Stimulated activated CD4-positive, alpha-beta T cell treated with anti-CD3 and anti-CD28 coated beads, Interleukin-12 subunit alpha, Interleukin-12 subunit beta, amount 100 ng/mL, for 4 hours (primary cell): ENCODE measurements around the gene DAPK1.

Experiments
- DNase-seq: peaks from one replicate; pipeline ENCODE4 v3.0.0-alpha.2; 2020

The DAPK1 gene

DNA sequence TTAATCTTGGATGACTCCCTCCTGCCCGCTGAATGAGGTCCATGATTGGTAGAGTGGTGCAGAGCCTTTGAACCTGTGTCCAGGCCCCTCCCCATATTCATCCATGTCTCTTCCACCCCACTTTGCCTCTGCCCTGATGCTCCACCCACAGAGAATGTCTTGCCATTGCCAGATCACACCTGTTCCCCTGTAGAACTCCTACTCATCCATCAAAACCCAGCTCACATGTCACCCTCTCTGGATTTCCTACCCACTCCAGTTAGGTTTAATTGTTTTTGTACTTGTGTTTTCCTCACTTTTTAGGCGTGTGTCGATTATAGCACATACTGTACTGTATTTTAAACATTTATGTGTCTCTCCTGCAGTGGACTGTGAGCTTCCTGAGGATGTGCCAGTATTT, 121.3 kb downstream of the DAPK1 start:
- DNase-seq: no peak

DNA sequence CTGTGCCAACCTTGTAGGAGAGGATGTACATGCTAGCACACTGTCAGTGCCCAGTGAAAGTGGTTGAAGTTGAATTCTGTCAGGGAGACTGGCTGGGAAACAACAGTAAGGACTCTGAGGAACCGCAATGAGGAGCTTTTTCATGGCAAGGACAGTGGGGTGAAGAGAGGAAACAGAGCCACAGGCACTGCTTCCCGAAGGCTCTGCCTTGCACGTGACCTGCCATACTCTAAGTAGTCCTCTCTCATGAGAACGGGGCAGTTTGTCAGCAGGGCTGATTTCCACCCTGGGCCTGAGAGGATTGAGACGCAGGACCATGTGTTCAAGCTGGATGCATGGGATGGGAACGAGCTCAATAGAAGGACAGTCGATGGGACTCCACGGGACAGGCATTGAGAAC, 121.7 kb downstream of the DAPK1 start:
- no peak for DNase-seq

DNA sequence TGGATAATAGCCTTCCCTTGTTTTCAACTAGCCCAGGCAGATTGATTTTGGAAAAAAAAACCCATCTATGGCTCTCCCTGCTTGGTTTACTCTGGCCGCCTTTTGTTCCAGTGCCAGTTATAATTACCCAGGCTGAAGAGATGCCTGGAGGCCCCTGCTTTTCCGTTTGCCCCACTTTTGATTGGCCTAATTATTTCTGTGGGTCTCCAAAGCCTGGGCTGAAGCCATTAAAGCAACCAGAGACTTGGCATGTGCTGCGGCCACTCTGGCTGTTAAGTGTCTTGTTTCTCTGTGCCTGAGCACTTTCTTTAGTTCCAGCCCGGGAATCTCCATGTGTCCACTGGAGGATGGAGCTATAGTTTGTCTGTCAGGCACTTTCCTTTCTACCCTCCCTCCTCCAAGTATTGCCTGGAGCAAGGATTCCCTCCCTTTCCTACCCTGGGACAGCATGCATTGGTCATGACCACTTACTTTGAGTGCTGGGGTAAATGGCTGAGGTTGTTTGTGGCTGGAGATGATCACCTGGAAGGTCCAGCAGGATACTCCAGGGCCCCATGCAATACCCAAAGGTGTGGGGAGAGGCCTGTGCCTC, 123.2 kb downstream of the DAPK1 start:
- no peak for DNase-seq

DNA sequence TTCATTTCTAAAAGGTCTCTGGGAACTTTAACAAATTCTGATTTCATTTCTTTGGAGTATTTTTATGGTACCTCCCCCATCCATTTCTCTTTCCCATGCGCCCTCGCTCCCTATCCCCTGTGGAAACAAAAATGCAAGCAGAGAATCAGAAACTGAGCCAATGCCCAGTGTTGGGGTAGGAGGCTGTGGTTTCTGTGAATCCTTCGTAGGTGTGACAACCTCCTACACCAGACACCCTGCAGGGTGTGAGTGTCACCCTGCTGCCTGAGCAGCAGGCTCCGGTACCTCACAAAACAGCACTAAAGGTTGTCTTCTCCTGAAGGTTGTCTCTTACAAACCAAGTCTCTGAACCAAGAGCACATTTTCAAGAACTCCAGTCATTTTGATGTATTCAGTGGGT, 124.4 kb downstream of the DAPK1 start:
- no peak for DNase-seq

DNA sequence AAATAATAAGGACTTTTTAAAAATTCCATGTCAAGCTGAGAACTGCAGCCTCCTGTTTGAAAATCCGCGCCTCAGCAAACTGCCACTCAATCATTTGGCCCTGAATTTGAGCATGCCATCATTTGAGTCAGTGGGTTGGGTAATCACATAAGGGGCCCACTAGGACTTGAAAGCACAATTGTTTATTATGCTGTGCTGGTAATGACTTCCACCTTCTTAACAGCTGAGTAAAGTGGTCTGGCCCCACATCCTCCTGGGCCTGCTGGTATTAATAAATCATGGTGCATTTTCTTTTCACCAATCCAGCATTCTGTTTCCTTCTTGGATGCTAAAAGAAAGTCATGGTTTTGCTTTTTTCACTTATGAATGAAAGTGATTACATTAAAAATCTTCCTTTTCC, 125.3 kb downstream of the DAPK1 start:
- DNase-seq: no peak

DNA sequence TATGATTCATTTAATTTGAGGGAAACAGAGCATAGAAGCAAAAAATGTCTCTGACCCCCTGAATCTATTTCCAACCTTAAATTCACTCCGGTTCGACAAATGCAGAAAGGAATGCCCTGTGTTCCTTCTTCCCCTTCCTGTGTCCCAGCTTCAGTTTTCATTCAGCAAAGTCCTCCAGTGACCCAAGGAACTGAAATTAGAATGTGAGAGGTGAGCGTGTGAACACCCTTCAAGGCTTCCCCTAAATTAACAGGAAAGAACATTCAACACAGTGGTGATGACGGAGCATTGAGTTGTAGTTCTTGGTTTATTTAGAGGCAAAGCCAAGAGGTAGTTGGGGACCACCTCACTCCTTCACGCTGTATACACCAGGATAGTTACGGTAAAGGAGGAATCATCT, 130.7 kb downstream of the DAPK1 start:
- no peak for DNase-seq

DNA sequence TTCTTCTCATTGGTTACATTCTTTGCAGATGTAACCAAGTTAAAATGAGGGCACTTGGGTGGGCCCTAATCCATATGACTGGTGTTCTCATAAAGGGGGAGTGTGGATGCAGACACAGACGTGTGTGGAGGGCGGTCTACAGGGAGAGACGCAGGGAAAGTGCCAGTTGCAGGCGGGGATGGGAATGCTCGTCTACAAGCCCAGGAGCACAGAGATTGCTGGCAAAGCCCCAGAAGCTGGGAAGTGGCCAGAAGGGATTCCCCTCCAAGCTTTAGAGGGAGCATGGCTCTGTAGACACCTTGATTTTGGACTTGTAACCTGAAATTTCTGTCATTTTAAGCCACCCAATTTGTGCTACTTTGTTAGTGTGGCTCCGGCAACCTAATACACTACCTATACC, 131.4 kb downstream of the DAPK1 start:
- no peak for DNase-seq

DNA sequence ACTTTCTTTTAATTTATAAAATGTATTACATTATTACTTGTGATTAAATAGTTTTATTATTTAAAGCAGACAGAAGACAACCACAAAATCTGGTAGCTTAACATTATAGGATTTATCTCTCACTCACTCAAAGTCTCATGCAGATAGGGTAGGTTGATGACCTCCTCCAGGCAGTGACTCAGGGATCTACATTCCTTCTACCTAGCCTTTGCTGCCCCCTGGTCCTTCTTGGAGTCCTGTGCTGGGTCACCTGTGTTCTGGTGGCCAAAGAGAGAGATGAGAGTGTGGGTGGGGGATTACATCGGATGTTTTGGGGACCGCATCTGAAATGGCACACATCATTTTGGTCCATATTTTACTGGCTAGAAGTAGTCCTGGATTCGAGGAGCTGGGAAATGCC, 132.6 kb downstream of the DAPK1 start:
- no peak for DNase-seq

DNA sequence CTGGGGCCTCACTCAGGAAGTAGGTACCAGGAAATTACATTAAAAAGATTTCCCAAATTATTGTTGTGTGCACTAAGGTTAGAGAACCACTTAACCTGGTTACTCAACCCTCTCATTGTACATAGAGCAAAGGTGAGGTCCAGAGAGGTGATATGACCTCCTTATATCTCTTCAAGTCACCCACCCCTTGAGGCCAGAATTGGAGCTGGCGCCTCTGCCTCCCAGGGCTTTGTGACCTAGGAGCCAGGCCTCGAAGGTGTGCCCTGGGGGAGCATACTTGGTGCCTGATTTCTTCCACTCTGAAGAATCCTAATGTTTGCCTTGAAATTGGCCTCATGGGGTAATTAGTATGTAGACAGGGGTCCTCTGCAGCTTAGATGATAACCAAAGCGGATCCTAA, 133.2 kb downstream of the DAPK1 start:
- no peak for DNase-seq

DNA sequence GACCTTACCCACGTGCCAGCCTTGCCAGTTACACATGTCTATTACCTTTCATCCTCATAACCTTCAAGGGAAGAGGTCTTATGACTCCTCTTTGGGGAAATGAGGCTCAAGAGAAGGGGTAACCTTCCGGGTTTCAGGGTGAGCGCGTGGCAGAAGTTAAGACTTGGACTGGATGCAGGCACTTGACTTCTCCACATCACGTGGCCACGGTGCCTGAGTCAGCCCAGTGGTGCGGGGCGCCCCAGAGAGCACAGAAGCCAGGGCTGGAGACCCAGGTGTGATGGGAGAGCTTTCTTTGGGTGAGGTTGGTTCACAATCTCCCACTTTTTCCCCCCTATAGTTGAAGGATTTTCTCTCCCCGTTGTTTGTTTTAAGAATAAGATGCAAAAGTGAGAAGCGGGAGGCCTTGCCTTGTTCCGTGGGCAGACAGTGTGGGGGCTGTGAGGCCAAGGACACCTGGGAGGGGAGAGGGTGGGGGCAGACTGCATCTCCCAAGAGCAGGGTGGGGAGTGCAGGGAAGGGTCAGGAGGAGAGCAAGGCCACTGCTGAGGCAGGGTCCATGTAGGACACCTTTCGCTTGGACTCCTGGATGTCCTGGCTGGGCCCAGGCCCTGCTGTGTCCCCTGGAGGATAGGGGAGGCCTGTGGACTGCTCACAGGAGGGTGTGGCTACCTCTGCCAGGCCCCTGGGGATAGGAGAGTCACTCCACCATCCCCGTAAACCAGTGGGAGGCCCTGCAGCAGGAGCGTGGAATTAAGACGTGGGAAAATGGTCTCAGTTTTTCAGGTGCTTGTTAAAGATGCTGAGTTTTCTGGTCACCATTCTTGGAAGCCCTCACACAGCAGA, 138.2 kb downstream of the DAPK1 start:
- no peak for DNase-seq

DNA sequence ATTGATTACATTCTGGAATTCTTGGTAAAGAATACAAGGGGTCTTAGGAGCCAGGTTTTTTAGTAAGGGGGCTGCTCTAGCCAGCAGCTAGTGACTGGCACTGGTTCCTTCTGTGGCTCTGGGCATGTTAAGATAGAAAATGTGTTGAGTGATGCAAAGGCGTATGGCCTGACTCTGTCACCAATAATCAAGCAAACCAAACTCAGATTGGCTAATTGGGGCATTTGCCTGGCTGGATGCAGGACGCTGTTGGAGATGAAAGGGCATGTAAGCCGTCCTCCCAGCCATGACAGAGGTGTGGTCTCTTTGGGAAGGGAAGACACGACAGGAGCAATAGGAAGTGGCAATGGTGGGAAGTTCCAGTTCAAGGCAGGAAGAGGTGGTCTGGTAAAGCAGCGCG, 140.6 kb downstream of the DAPK1 start:
- no peak for DNase-seq

DNA sequence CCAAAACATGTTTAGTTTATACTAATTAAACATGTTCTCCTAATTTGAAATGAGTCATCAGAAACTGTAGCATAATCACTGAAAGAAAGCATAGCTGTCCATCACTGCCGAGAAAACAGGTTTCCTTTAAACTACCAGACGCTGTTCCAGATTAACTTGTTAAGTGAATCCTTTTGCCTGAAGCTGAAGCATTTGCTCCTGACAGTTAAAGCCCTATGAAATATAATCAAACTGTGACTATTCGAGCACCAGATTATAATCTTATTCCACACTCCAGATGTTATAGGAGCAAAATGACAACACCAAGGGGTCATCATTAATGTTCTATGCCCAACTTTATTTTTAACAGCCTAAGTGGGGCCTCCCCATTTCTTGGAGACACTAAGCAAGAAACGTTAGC, 142.3 kb downstream of the DAPK1 start:
- DNase-seq: no peak

DNA sequence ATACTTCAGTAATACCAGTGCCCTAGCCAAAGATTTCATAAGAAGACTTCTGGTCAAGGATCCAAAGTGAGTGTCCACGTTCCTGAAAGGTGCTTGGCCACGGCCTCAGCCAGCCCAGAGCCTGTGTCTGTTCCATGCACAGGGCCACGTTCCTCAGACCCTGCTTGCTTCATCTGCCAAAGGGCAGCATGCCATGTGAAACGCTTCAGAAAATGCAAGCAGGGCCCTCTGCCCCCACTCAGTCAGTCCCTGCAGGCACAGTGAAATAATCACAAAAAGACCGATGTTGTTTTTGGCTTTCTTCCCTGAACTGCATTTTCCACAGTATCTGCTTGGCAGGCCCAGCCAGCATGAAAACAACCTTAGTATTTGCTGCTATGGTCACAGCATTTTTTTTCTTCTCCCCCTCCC, 142.7 kb downstream of the DAPK1 start:
- no peak for DNase-seq

DNA sequence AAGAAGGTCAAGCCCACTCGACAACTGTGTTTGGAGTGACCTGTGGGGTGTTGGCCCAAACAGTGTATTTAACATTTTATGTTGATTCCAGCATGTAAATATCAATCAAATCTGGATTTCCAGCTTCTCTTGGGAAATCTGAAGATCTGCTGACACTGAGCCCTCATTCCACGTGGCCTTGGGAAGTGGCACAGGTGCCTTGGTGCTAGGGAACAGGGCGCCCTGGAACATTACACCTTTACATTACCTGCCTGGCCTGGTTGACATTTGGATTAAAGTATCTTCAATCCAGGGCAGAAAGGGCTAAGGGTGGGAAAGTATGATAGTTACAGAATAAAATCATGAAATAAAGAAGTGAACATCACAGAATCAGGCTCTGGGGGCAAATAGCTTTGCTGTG, 143.4 kb downstream of the DAPK1 start:
- no peak for DNase-seq

DNA sequence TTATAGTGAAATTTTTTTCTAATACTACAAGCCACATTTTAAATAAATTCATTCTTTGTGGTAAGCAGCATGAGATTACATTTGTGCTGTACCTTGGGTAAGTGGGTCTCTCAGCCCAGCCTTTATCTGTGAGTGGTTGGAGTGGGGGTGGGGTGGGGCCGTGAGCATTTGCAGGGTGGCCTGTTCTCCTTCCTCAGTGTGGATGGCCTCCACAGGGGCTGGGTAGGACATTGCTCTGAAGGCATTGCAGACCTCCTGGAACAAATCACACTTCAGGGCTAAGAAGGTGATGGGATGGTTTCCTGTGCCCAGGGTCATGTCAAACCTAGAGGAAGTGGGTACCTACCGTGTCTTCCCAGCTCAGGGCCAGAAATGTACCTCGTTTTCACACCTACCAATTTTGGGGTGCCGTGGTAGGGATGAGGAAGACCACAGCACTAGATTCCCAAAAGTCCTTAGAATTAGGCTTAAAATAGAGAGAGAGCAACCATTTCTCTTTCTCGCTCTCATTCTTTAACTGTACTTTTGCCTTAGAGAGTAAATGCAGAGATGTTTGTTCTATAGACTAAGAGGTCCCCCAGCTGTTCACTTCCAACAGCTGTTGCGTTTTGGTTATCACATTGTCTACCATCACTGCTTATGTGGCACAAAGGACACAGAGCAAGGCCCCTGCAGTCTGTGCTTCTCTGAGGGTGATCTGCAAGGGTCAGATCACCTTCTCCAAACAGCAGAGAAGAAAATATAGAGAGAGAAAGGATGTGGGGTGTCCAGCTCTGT, 144.9 kb downstream of the DAPK1 start:
- no peak for DNase-seq

DNA sequence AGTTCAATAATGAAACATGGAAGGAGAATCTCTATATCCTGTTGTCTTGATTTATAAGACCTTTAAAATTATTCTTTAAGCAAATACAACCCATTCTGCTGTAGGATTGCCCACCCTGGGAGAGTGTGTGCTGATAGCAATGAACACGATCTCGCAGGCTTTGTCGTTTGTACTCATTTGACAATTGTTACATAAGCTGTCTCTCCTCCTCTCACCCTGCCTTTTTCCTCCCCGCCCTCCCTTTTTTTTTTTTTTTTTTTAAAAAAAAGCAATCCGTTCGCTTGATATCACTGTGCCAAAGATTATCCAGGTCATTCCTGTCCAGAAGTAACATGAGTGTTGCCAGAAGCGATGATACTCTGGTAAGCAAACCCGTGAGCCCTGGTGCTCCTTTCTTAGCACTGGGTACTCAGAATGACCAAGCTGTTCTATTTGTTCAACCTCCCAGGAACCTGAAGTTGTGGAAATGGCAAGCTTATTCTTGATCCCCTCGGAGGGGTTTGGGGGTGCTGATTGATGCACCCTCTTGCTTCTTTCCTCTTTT, 145.5 kb downstream of the DAPK1 start:
- no peak for DNase-seq

DNA sequence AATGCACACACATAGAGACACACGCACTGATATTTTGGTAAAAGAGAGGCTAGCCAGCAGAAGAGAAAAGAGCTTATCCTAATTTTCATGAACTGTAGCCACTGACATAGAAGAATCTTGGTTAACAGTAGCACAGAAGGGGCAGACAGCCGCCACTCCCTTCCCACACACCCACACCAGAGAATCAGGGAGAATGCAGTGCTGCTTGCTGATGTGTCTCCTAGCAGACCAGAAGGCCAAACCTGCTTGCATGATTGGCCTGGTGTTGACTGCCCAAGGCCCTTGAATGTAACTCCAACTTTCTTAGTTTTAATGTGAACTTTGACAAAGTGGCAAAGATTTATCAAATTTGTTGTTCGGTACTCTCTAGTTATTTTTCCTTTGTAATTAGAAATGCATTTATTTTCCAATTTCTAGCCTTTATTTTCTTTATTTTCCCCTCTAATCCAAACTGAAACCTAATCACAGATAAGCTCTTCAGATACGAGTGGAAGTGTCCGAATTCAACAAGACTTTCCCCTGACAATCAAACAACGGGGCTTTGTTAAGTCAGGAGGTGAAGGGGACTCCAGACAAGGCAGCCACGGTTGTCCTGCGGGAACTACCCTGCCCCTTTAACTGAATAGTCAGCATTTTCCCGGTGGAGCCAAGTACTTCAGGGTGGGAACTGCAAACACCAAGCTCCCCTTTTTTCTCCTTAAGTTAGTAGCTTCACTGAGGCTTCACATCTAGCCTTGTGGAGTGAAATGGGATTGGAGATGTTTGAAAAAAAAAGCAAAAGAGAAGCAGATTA, 146.3 kb downstream of the DAPK1 start:
- no peak for DNase-seq

DNA sequence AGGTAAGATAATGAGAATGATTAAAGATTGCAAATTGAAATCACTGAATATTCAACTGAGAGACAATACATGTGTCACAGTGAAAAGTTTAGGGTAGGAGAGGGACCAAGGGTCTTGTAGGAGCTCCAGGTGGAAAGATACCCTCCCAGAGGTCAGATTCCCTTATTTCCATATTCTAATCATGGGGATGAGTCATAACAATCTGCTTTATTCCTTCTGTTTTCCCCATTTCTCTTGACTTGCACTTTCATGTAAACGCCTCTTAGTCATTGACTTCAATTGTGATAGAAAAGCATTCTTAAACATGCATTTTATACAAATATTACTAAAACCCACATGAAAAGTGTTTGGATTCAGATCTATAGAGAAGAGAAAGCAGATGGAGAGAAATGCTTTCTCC, 147.0 kb downstream of the DAPK1 start:
- no peak for DNase-seq

DNA sequence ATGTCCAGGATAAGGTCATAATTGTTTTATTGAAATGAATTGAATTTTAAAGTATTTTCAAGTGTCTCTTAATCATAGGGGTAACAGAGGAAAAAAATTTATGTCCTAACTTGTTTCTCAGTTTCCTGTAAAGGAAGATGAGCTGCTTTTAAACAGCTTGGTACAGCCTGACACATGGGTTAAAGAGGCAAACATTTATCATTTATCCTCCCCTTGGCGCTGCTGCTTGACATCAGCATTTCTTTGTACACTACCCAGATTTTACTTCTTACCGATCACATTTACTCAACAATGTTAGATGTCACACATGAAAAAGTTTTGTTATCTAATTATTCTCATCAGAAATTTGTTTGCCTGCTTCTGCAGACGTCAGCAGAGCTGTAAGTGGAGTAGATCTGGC, 148.9 kb downstream of the DAPK1 start:
- no peak for DNase-seq

DNA sequence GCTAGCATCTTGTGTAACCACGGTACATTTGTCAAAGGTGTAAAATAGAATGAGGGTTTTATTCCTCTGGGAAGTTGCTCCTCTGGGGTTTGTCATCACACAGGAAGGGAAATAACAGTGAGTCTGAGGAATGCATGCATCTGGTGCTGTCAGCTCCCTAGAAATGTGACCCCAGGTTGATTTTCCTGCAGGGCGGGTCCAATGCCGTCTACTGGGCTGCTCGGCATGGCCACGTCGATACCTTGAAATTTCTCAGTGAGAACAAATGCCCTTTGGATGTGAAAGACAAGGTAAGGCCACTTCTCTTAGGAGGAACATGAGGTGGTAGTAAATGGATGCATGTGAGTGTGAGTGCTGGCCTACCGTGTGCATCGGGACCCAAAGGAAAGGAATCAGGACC, 149.4 kb downstream of the DAPK1 start:
- DNase-seq: no peak

DNA sequence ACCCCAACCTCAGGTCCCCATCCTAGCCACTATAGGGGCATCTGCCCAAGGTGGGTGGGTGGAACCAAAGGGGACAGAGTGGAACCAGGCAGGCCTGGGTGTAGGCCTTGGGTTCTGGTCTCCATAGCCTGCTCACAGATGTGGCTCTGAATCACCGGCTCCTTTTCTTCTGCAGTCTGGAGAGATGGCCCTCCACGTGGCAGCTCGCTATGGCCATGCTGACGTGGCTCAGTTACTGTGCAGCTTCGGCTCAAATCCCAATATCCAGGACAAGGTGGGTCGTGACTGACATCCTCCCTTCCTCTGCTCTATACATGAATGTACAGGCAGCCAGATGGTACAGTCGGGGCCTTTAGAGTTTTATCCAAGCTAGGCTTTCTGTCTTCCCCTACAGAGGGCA, 150.9 kb downstream of the DAPK1 start:
- no peak for DNase-seq

DNA sequence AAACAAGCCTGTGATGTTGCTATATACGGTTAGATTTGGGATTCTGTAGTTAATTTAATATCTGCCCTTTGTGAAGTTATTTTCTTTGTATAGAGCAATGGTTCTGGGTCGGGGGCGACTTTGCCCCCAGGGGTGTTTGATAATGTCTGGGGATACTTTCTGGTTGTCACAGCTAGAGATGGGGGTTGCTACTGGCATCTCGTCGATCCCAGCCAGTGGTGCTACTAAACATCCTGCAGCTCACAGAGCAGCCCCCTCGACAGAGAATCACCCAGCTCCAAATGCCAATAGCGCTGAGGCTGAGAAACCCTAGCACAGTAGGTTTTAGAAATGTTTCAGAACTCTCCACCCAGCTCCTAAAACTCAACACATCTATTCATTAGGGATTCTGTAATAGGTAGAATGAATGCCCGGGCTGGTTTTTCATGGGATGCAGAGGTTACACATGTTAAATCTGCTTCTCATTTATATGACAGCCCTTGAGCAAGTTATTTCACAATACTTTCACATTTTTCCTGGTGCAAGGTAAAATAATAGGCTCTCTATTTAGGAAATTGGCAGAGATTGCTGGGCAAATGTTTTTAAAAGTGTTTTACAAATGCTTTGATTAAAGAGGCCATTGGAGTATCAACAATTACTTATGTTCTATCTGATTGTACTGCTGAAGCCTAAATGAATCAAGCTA, 153.1 kb downstream of the DAPK1 start:
- no peak for DNase-seq
